Measurements from ENCODE around the gene KLHL6. TPM values are rescaled to one million over a fixed set of nuclear protein-coding genes. Genes with fewer than 3 reads are reported as not detected.

Gene KLHL6
- total RNA-seq, 1 donor from 2014 or later = not detected

DNA sequence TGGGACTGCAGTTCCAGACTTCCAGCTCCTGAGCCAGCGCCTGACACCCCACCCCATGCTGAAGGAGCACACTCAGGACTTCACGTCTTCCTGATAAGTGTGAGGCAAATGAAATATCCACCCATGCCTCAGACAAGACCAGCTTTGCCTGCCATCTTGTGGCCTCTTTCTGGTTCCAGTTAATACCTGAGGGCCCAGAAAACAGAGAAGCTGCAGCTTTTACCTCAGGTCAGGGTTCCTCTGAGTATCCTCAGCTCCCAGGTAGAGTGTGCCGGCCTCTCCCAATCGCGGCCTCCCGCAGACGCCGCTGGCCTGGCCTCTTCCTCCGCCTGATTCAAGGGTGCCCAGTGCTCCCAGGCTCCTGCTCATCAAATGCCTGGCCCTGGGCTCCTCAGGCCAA is 5.1 kb upstream of the KLHL6 start:
- Histone ChIP-seq H3K27me3 (ENCODE audit: control insufficient read depth, insufficient read depth, low read length) (no peaks in the 10 kb centered on the region), H3K4me3 (ENCODE audit: low read depth, low read length) (no peak overlapping the region), H3K36me3 (ENCODE audit: control insufficient read depth, insufficient read depth, low read length) (no peaks in the 10 kb centered on the region)
- DNase-seq (ENCODE audit: low read depth) = no peak
- TF ChIP-seq, protein P1, sequence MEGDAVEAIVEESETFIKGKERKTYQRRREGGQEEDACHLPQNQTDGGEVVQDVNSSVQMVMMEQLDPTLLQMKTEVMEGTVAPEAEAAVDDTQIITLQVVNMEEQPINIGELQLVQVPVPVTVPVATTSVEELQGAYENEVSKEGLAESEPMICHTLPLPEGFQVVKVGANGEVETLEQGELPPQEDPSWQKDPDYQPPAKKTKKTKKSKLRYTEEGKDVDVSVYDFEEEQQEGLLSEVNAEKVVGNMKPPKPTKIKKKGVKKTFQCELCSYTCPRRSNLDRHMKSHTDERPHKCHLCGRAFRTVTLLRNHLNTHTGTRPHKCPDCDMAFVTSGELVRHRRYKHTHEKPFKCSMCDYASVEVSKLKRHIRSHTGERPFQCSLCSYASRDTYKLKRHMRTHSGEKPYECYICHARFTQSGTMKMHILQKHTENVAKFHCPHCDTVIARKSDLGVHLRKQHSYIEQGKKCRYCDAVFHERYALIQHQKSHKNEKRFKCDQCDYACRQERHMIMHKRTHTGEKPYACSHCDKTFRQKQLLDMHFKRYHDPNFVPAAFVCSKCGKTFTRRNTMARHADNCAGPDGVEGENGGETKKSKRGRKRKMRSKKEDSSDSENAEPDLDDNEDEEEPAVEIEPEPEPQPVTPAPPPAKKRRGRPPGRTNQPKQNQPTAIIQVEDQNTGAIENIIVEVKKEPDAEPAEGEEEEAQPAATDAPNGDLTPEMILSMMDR (IDR thresholded peaks at IDR 0.05; ENCODE audit: insufficient read depth, low read length, poor library complexity, severe bottlenecking) = peak; percentile 17

DNA sequence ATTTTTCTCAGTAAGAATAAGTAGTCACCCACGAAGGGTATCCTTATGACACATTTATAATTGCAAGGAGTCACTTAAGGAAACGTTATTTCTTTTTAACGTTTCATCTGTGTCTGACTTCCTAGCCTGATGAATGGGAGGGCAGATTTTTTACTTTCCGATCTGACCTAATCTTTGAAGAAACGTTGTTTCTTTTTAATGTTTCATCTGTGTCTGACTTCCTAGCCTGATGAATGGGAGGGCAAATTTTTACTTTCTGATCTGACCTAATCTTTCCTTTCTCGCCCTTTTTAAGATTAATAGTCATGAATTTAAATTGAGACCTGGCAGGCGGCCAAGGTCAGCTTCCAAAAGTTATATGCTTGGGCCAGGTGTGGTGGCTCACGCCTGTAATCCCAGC is 3.0 kb upstream of the KLHL6 start:
- Histone ChIP-seq H3K4me3 (ENCODE audit: low read depth, low read length) (no peak overlapping the region), H3K36me3 (ENCODE audit: control insufficient read depth, insufficient read depth, low read length) (no peaks in the 10 kb centered on the region), H3K27me3 (ENCODE audit: control insufficient read depth, insufficient read depth, low read length) (no peaks in the 10 kb centered on the region)
- TF ChIP-seq, protein P1 (IDR thresholded peaks at IDR 0.05; ENCODE audit: insufficient read depth, low read length, poor library complexity, severe bottlenecking) = no peak
- no peak for DNase-seq (ENCODE audit: low read depth)

DNA sequence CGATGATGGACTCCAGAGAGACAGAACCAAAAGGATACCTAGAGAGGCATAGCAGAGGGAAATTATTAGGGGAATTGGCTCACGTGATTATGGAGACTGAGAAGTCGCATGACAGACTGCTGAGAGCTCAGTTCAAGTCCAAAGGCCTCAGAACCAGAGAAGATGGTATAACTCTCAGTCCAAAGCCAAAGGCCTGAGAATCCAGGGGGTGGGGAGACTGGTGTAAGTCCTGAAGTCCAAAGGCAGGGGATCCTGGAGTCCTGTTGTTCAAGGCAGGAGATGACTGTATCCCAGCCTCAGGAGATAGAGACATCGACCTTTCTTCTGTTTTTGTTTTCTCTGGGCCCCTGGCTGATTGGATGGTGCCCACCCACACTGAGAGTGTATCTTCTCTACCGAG is 1.2 kb upstream of the KLHL6 start:
- no peak for DNase-seq (ENCODE audit: low read depth)
- H3K4me3 ChIP-seq (ENCODE audit: low read depth, low read length) = no peak overlapping the region
- H3K36me3 ChIP-seq (ENCODE audit: control insufficient read depth, insufficient read depth, low read length) = no peaks in the 10 kb centered on the region
- TF ChIP-seq, protein P1 (IDR thresholded peaks at IDR 0.05; ENCODE audit: insufficient read depth, low read length, poor library complexity, severe bottlenecking) = no peak
- no peaks in the 10 kb centered on the region for H3K27me3 ChIP-seq (ENCODE audit: control insufficient read depth, insufficient read depth, low read length)

DNA sequence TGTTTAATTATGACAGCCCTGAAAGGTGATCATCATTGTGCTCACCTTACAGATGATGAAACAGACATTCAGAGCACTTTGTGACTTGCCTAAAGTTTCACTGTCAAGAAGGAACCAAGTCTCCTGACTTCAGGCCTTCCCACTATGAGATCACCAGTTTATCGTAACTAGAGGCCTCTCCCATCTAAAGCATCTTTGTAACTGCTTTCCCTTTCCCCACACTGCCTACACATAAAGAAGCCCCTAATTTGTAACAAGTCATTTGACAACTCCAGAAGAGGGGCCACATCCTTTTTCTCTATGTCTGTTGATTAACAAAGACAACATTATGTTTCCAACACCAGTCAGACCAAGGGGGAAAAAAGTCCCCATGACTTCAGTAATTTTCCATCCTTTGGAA is 1.1 kb downstream of the KLHL6 start:
- Histone ChIP-seq H3K4me3 (ENCODE audit: low read depth, low read length) (no peak overlapping the region), H3K27me3 (ENCODE audit: control insufficient read depth, insufficient read depth, low read length) (no peaks in the 10 kb centered on the region), H3K36me3 (ENCODE audit: control insufficient read depth, insufficient read depth, low read length) (no peaks in the 10 kb centered on the region)
- TF ChIP-seq, protein P1 (IDR thresholded peaks at IDR 0.05; ENCODE audit: insufficient read depth, low read length, poor library complexity, severe bottlenecking) = no peak
- no peak for DNase-seq (ENCODE audit: low read depth)

- DNase-seq (ENCODE audit: low read depth) = no peak
- H3K27me3 ChIP-seq (ENCODE audit: control insufficient read depth, insufficient read depth, low read length) = no peaks in the 10 kb centered on the region
- no peaks in the 10 kb centered on the region for H3K36me3 ChIP-seq (ENCODE audit: control insufficient read depth, insufficient read depth, low read length)
- TF ChIP-seq, protein P1 (IDR thresholded peaks at IDR 0.05; ENCODE audit: insufficient read depth, low read length, poor library complexity, severe bottlenecking) = no peak
- H3K4me3 ChIP-seq (ENCODE audit: low read depth, low read length) = no peak overlapping the region
Observed at GRCh38 chr3:183553334-183554026, 2.0 kb downstream of the KLHL6 start.

GRCh38 chr3:183551930-183552329 is 3.6 kb downstream of the KLHL6 start:
- no peaks in the 10 kb centered on the region for H3K27me3 ChIP-seq (ENCODE audit: control insufficient read depth, insufficient read depth, low read length)
- H3K4me3 ChIP-seq (ENCODE audit: low read depth, low read length) = no peak overlapping the region
- TF ChIP-seq, protein P1 (IDR thresholded peaks at IDR 0.05; ENCODE audit: insufficient read depth, low read length, poor library complexity, severe bottlenecking) = no peak
- DNase-seq (ENCODE audit: low read depth) = no peak
- no peaks in the 10 kb centered on the region for H3K36me3 ChIP-seq (ENCODE audit: control insufficient read depth, insufficient read depth, low read length)

Data from kidney epithelial cell (primary cell).